Neuronal stem cell (in vitro differentiated cells): Measurements from ENCODE around the gene IFT43.
A peak's percentile ranks its signal among the peaks of the same experiment; 100 is the strongest.

Source experiments
- DNase-seq: peaks from one replicate; pipeline ENCODE4 v3.0.0-alpha.2; 2013; ENCODE audit warnings: low spot score
- H2AFZ ChIP-seq: one replicate; pipeline ENCODE4 v1.6.1; 2013; ENCODE audit warnings: mild to moderate bottlenecking, low read length, inconsistent platforms
- H2AK5ac ChIP-seq: 2 replicates; pipeline ENCODE4 v1.6.1; 2013; ENCODE audit warnings: low read depth, mild to moderate bottlenecking, inconsistent platforms, low read length, moderate library complexity, mixed read lengths
- H2BK120ac ChIP-seq: 2 replicates; pipeline ENCODE4 v1.6.1; 2013; ENCODE audit warnings: low read depth, mild to moderate bottlenecking, inconsistent platforms, low read length, moderate library complexity, mixed read lengths
- H2BK12ac ChIP-seq: one replicate; pipeline ENCODE4 v1.6.1; 2013; ENCODE audit warnings: low read length, inconsistent platforms
- H2BK15ac ChIP-seq: 2 replicates; pipeline ENCODE4 v1.6.1; 2013; ENCODE audit warnings: mild to moderate bottlenecking, low read length, inconsistent platforms, mixed read lengths
- H2BK5ac ChIP-seq: one replicate; pipeline ENCODE4 v1.6.1; 2013; ENCODE audit warnings: inconsistent platforms, mild to moderate bottlenecking, low read length, moderate library complexity
- H3K14ac ChIP-seq: one replicate; pipeline ENCODE4 v1.6.1; 2013; ENCODE audit warnings: low read length, inconsistent platforms
- H3K18ac ChIP-seq: 2 replicates; pipeline ENCODE4 v1.6.1; 2013; ENCODE audit warnings: low read length, inconsistent platforms
- H3K23ac ChIP-seq: 2 replicates; pipeline ENCODE4 v1.6.1; 2013; ENCODE audit warnings: low read depth, mild to moderate bottlenecking, mixed read lengths, low read length, inconsistent platforms; ENCODE audit not compliant: poor library complexity
- H3K27ac ChIP-seq: replicated peaks from 3 replicates; pipeline ENCODE4 v1.5.1; 2013; ENCODE audit warnings: low read length, inconsistent platforms
- H3K27me3 ChIP-seq, 3 experiments: 2 replicates each; pipeline ENCODE4 v1.6.1; 2013; ENCODE audit warnings: low read length in 3 of 3, mild to moderate bottlenecking in 2 of 3, inconsistent platforms in 1 of 3, low read depth in 1 of 3, mixed read lengths in 1 of 3, moderate library complexity in 1 of 3; ENCODE audit not compliant: control insufficient read depth in 3 of 3, insufficient read depth in 3 of 3
- H3K36me3 ChIP-seq, 2 donors: replicated peaks in 1 of 2; 2 replicates each; pipeline ENCODE4 v1.6.1; 2013; ENCODE audit warnings: low read length in 2 of 2; ENCODE audit not compliant: control insufficient read depth in 2 of 2, insufficient read depth in 2 of 2
- H3K4ac ChIP-seq: 2 replicates; pipeline ENCODE4 v1.6.1; 2013; ENCODE audit warnings: inconsistent platforms, mild to moderate bottlenecking, low read length, moderate library complexity
- H3K4me1 ChIP-seq, 2 donors: 1 replicate in 1 of 2; 2 replicates in 1 of 2; pipeline ENCODE4 v1.6.1; 2013; ENCODE audit warnings: low read length in 2 of 2, low read depth in 1 of 2; ENCODE audit not compliant: control insufficient read depth in 2 of 2, insufficient read depth in 1 of 2
- H3K4me2 ChIP-seq: one replicate; pipeline ENCODE4 v1.6.1; 2013; ENCODE audit warnings: mild to moderate bottlenecking, low read length, inconsistent platforms; ENCODE audit not compliant: insufficient read depth, poor library complexity, severe bottlenecking
- H3K4me3 ChIP-seq, 2 donors: 2 replicates each; pipeline ENCODE4 v1.5.1; 2013; ENCODE audit warnings: low read length in 2 of 2, mild to moderate bottlenecking in 2 of 2, inconsistent platforms in 1 of 2, moderate library complexity in 1 of 2
- H3K79me1 ChIP-seq: one replicate; pipeline ENCODE4 v1.6.1; 2013; ENCODE audit warnings: low read depth, mild to moderate bottlenecking, inconsistent platforms, low read length, moderate library complexity
- H3K9ac ChIP-seq: one replicate; pipeline ENCODE4 v1.6.1; 2013; ENCODE audit warnings: mild to moderate bottlenecking, low read depth, low read length, inconsistent platforms; ENCODE audit not compliant: poor library complexity
- H3K9me3 ChIP-seq, 2 donors: replicated peaks in 1 of 2; 2 replicates each; pipeline versions ENCODE3 to v1.6.1; 2013; ENCODE audit warnings: low read length in 2 of 2, mild to moderate bottlenecking in 2 of 2, inconsistent platforms in 1 of 2, low read depth in 1 of 2, mixed read lengths in 1 of 2, moderate library complexity in 1 of 2; ENCODE audit not compliant: control insufficient read depth in 2 of 2, insufficient read depth in 1 of 2
- H4K8ac ChIP-seq: one replicate; pipeline ENCODE4 v1.6.1; 2013; ENCODE audit warnings: low read depth, mild to moderate bottlenecking, inconsistent platforms, low read length, moderate library complexity
- H4K91ac ChIP-seq: one replicate; pipeline ENCODE4 v1.6.1; 2013; ENCODE audit warnings: low read length, low read depth, mild to moderate bottlenecking, inconsistent platforms; ENCODE audit not compliant: poor library complexity
- WGBS, 2 donors: extraction: QIAGEN DNeasy Blood & Tissue Kit; methylation state at CpG; one replicate each; pipeline ENCODE4 v1.1.7; 2013; ENCODE audit warnings: missing lambda C conversion rate in 2 of 2, mixed read lengths in 1 of 2; ENCODE audit not compliant: insufficient read length in 2 of 2, insufficient replicate concordance in 1 of 2; ENCODE audit errors: extremely low coverage in 2 of 2; 5-methylcytosine and 5-hydroxymethylcytosine counted together

IFT43 gene

DNA sequence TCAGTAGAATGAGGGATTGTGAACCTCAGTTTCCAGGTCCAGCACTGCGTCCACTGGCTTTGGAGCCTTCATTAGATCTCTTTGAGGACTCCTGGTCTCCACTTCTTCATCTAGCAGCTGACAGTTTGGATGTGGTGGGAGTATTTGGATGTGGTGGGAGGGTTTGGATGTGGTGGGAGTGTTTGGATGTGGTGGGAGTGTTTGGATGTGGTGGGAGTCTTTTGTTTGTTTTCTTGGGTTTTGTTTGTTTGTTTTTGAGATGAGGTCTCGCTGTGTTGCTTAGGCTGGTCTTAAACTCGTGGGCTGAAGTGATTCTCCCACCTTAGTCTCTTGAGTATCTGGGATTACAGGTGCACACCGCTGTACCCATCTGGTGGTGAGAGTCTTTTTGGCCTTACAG is 64.7 kb downstream of the IFT43 start:
- H3K27me3 ChIP-seq: no peaks in the 10 kb centered on the region
- no peak for DNase-seq
- no peak overlapping the region for H2AK5ac ChIP-seq
- H4K91ac ChIP-seq: no peak overlapping the region
- no peak overlapping the region for H2BK120ac ChIP-seq
- H3K9ac ChIP-seq: no peak overlapping the region
- no peak overlapping the region for H3K27ac ChIP-seq
- no peak overlapping the region for H2BK5ac ChIP-seq
- no peak overlapping the region for H3K4ac ChIP-seq
- no peaks in the 10 kb centered on the region for H3K79me1 ChIP-seq
- no peaks in the 10 kb centered on the region for H3K36me3 ChIP-seq
- no peak overlapping the region for H3K4me3 ChIP-seq
- H3K18ac ChIP-seq: no peak overlapping the region
- H3K9me3 ChIP-seq: no peaks in the 10 kb centered on the region
- H2BK15ac ChIP-seq: no peak overlapping the region
- H3K4me1 ChIP-seq: peaks cover 4 to 8% of the 10 kb centered on the region in 2 donors
- no peak overlapping the region for H4K8ac ChIP-seq
- no peak overlapping the region for H3K14ac ChIP-seq
- no peak overlapping the region for H3K23ac ChIP-seq
- no peak overlapping the region for H3K4me2 ChIP-seq
- no peak overlapping the region for H2AFZ ChIP-seq
- no peak overlapping the region for H2BK12ac ChIP-seq
- no CpG with 5 or more reads among the region's 4 CpGs for WGBS, 2 donors

DNA sequence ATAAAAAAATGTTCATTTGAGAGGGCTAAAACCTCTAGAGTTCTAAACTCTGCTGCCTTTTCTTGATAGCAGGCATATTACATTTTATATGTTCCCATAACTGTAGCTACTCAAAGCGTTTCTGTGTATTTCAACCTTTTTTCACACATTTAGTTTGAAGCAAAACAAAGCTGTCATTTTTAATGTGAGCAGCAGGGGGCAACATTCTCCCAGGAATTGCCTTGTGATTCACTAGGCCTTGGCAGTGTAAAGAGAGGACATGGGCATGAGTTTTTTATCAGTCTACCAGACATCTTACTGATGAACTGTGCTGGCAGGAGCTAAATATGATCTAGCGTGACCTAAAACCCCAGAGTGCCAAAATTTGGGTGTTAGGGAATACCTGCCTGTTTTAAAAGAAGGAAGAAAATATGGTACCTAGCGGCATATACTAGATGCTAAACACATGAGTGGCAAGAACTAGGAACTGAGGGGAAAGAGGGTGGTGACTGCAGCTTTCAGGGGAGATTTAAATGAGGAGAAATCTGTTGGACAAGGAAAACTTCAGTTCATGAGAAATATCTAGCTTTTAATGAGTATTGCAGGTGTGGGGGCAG is 65.3 kb downstream of the IFT43 start:
- Histone ChIP-seq H3K14ac (no peak overlapping the region), H2BK15ac (no peak overlapping the region), H3K9ac (no peak overlapping the region), H3K18ac (no peak overlapping the region), H3K4ac (no peak overlapping the region), H3K27me3 (no peaks in the 10 kb centered on the region), H2BK120ac (no peak overlapping the region), H2BK12ac (no peak overlapping the region), H3K4me3 (no peak overlapping the region), H3K4me1 (peaks cover 3 to 4% of the 10 kb centered on the region in 2 donors), H3K4me2 (no peak overlapping the region), H3K27ac (no peak overlapping the region), H2BK5ac (no peak overlapping the region), H4K91ac (no peak overlapping the region), H4K8ac (no peak overlapping the region), H2AFZ (no peak overlapping the region), H2AK5ac (no peak overlapping the region), H3K36me3 (no peaks in the 10 kb centered on the region), H3K79me1 (no peaks in the 10 kb centered on the region), H3K9me3 (no peaks in the 10 kb centered on the region), H3K23ac (no peak overlapping the region)
- WGBS, 2 donors: no CpG with 5 or more reads among the region's 3 CpGs
- DNase-seq: peak; percentile 62

DNA sequence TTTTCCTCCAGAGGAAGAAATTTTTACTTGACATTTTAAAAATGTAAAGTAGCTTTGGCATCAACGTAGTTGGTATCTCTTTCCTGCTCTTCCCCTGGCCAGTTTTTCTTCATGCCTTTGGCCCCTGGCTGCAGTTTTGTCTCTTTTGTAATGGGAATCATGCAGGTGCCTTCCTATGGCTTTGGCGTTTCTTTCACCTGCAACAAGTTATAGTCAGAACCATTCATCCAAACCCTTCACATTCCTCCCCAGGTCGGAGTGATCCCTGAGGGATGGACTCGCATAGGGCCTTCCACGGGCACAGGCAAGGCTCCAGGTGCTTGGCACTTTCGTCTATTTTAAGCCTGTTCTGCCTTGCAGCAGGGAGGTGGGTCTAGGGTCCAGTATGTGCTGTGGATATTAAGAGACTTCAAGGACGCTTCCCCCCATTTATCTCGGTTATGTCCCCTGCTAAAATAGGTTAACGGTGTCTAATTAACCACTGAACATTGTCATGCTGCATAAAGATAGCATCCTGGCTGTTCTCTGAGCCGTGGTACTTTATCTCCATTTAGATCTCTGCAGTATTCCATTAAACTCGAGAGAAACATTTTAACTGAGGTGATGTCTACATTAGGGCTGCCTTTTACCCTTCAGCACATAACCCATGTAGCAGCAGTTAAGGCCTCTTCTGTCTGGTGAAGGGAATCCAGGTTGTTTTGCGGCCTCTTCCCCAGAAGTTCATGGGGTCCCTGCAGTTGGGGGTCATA is 66.3 kb downstream of the IFT43 start:
- DNase-seq: no peak
- no peak overlapping the region for H4K91ac ChIP-seq
- H3K9ac ChIP-seq: no peak overlapping the region
- no peak overlapping the region for H3K4me2 ChIP-seq
- no peak overlapping the region for H3K18ac ChIP-seq
- no peak overlapping the region for H2AK5ac ChIP-seq
- H2AFZ ChIP-seq: no peak overlapping the region
- no peak overlapping the region for H2BK12ac ChIP-seq
- H3K14ac ChIP-seq: no peak overlapping the region
- H2BK120ac ChIP-seq: no peak overlapping the region
- WGBS, 2 donors: no CpG with 5 or more reads among the region's 12 CpGs
- no peak overlapping the region for H4K8ac ChIP-seq
- H3K4ac ChIP-seq: no peak overlapping the region
- no peak overlapping the region for H3K27ac ChIP-seq
- no peak overlapping the region for H3K4me3 ChIP-seq
- no peaks in the 10 kb centered on the region for H3K36me3 ChIP-seq
- no peak overlapping the region for H2BK15ac ChIP-seq
- no peak overlapping the region for H2BK5ac ChIP-seq
- H3K79me1 ChIP-seq: no peaks in the 10 kb centered on the region
- no peaks in the 10 kb centered on the region for H3K9me3 ChIP-seq
- H3K23ac ChIP-seq: no peak overlapping the region
- no peaks in the 10 kb centered on the region for H3K4me1 ChIP-seq
- no peaks in the 10 kb centered on the region for H3K27me3 ChIP-seq

DNA sequence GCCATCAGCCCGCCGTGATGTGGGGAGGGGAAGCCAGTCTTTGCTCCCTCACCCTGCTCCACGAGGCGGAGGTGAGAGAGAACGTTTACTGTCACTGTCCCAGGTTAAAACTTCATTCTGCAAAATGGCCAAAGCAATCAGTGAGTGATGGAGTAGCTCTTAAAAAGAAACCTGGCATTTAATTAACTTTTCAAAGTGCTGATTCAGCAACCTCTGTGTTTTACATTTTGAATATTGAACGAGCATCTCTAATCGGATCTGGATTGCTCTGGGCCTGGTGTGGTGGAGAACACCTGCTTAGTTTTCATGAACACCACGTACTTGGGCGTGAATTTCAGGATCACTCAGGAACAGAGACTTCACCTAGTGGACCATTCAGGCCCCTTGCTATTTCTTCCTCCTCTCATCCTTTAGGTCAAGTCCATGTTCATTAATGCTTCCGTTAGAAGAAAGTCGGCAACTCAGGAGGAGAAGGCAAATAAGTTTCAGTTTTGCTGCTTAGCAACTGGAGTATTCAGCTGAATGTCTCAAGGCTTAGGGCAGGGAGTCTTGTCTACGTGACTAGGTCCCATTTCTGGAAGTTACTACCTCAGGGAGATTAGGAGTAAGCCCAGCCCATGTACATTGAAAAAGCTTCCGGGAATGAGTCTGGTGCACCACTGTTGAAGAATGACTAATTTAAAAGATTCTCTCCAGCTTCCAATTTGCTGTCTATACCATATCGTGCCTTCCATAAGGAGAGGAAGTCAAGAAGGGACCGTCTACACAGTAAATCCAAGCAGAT is 68.2 kb downstream of the IFT43 start:
- no peak overlapping the region for H2BK15ac ChIP-seq
- no peak overlapping the region for H2BK120ac ChIP-seq
- H3K4me3 ChIP-seq: no peak overlapping the region
- H3K27ac ChIP-seq: no peak overlapping the region
- no peak overlapping the region for H3K18ac ChIP-seq
- H2AFZ ChIP-seq: no peak overlapping the region
- WGBS, 2 donors: no CpG with 5 or more reads among the region's 15 CpGs
- DNase-seq: no peak
- H3K4me1 ChIP-seq: no peaks in the 10 kb centered on the region
- no peak overlapping the region for H4K8ac ChIP-seq
- H3K27me3 ChIP-seq: no peaks in the 10 kb centered on the region
- H2AK5ac ChIP-seq: no peak overlapping the region
- no peak overlapping the region for H3K4ac ChIP-seq
- H3K4me2 ChIP-seq: no peak overlapping the region
- no peak overlapping the region for H4K91ac ChIP-seq
- H2BK5ac ChIP-seq: no peak overlapping the region
- H3K36me3 ChIP-seq: no peaks in the 10 kb centered on the region
- no peaks in the 10 kb centered on the region for H3K79me1 ChIP-seq
- H3K14ac ChIP-seq: no peak overlapping the region
- peak overlapping the region; percentile 47 for H3K9ac ChIP-seq
- no peaks in the 10 kb centered on the region for H3K9me3 ChIP-seq
- H3K23ac ChIP-seq: peak overlapping the region; percentile 35
- no peak overlapping the region for H2BK12ac ChIP-seq
